ENCODE measurements around the gene CAVIN1.
"Not testable (repeated sequence)": the region's sequence is repeated elsewhere in the genome, so short reads cannot be mapped to it uniquely, and the experiment has no call there.

Gene CAVIN1

DNA sequence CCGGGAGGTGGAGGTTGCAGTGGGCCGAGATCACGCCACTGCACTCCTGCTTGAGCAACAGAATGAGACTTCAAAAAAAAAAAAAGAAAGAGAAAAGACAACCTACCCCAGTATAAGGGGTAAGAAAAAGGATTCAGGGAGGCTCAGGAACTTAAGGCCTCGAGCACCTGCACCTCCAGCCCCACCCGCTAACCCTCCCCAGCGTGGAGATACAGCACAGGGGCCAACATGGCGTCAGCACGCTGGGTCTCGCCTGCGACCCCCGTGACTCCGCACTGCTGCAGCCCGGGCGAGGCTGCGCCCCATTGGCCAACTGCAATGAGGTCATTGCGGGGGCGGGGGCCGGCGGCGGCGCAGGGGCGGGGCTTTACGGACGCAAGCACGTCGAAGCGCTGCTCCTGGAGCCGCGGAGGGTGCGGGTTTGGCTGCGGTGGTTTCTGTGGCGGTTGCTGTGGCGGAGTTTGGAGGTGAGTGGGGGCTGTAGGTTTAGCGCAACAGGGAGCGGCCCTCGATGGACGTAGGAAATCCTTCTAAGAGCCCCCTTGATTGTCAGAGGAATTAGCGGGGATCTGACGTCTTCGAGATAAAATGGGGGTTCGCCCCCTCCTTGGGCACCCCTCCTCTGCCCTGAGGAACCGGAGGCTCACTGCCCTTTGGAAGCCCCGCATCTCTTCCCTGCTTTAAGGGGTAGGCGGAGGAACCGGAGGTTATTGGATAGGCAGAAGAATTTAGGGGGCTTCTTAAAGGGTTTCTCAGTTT lies 35.6 kb upstream of the CAVIN1 start, which contains the start of gene ATP6V0A1:
Gene ATP6V0A1, plus strand, starts transcription at position 382 of the 759 bp plus-strand sequence. CDS start 2,017 bp downstream, outside the sequence.
- TF ChIP-seq, protein P1, sequence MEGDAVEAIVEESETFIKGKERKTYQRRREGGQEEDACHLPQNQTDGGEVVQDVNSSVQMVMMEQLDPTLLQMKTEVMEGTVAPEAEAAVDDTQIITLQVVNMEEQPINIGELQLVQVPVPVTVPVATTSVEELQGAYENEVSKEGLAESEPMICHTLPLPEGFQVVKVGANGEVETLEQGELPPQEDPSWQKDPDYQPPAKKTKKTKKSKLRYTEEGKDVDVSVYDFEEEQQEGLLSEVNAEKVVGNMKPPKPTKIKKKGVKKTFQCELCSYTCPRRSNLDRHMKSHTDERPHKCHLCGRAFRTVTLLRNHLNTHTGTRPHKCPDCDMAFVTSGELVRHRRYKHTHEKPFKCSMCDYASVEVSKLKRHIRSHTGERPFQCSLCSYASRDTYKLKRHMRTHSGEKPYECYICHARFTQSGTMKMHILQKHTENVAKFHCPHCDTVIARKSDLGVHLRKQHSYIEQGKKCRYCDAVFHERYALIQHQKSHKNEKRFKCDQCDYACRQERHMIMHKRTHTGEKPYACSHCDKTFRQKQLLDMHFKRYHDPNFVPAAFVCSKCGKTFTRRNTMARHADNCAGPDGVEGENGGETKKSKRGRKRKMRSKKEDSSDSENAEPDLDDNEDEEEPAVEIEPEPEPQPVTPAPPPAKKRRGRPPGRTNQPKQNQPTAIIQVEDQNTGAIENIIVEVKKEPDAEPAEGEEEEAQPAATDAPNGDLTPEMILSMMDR (IDR thresholded peaks at IDR 0.05): no peak
- peak; percentile 97 for DNase-seq (ENCODE audit: low spot score)
- peak within 1 kb of the TSS; percentile 97 to 98 for H3K27ac ChIP-seq
- H3K4me3 ChIP-seq: peak within 1 kb of the TSS; percentile 90

DNA sequence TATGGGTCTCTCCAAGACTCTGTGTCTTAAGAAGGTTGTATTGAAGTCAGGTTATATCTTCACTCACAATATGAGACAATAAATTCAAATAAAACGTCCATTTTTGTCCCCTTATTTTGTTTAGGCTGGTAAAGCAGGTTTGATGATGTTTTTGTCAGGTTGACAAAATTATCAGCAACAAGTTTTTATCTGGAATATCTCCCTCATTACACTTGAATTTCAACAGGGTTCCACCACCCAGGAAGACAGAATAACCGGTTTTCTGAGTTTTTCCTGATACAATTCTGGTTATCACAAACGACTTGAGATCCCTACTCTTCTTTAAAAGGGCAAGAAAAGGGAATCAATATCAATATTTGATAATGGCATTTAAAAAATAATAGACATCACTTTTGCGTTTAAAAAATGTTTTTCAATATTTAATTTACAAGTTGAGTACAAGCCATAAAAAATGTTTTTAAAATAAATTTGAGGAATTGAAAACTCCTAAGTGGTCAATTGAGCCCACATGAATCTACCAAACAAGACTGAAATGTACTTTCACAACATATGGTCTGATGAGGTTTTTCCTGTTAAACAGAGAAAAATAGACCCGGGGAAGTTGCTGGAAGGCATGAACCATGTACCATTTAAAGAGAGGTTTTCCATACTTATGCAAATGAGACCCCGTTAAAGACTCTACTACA lies 34.2 kb upstream of the CAVIN1 start:
- TF ChIP-seq, protein P1 (IDR thresholded peaks at IDR 0.05): no peak
- peak overlapping the region; percentile 61 to 74 for H3K27ac ChIP-seq
- no peak for DNase-seq (ENCODE audit: low spot score)
- H3K4me3 ChIP-seq: no peak overlapping the region

DNA sequence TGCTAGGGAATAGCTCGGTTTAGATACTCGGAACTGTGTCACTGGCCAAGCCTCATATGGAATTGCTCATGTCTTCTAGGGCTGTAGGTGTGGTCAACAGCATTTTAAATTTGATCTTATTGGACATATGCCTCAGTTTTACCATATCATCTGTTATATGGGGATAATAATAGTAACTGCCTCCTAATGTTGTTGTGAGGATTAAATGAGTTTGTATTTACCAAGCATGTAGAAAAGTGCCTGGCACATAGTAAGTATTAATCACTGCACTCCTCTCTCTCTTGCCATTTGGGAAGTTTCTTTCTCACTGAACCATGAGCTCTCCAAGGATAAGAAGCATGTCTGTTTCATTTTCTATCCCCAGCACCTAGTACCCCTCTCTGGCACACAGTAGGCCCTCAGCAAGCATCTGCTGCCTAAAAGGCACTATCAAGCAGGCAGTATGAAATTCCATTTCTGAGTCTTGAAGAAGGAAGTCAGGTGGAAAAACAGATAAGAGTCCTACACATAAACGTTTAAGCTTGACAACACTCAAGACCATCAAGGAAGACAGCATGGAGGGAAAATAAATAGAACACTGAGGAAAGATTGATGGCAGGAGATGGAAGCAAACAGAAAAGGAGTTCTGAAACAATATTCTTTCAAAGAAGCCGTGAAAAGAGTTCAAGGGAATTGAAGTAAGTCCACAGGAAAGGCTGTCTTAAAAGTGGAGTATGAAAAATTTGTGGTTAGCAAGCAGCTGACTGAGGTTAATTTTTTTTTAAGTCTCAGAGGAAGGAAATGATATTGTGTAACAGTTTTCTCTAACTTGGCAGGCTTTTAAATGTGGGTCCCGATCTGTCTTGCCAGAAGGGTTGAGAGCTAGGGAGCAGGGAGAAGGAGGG lies 33.4 kb upstream of the CAVIN1 start:
- peak overlapping the region; percentile 6 for H3K4me3 ChIP-seq
- H3K27ac ChIP-seq: peak overlapping the region; percentile 61 to 74
- no peak for DNase-seq (ENCODE audit: low spot score)
- TF ChIP-seq, protein P1 (IDR thresholded peaks at IDR 0.05): no peak

DNA sequence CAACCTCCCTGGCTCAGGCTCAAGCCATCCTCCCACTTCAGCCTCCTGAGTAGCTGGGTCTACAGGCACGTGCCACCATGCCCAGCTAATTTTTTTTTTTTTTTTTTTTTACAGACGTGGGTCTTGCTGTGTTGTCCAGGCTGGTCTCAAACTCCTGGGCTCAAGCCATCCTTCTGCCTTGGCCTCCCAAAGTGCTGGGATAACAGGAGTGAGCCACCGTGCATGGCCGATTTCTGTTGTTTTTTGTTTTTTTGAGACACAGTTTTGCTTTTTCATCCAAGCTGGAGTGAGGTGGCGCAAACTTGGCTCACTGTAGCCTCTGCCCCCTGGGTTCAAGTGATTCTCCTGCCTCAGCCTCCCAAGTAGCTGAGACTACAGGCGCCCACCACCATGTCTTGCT lies 31.9 kb upstream of the CAVIN1 start:
- not testable (repeated sequence) for DNase-seq (ENCODE audit: low spot score); H3K27ac ChIP-seq; H3K4me3 ChIP-seq

DNA sequence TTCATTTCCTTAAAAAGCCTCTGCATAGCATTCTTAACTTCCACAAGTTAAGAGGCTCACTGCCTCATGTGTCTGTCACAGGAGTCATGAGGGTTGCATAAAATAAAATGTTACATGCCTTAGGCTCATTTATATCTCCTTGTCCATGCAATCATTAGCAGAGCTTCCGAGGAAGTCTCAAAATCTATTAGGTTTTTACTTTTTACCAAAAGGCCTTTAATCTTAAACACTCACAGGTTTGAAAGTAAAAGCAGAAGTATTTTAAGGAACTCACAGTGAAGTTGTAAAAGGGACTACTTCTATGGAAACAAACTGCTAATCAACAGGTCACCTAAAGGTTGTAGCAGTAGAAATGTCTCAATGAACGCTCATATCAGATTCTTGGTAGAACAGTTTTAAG lies 30.4 kb upstream of the CAVIN1 start:
- no peak for DNase-seq (ENCODE audit: low spot score)
- TF ChIP-seq, protein P1 (IDR thresholded peaks at IDR 0.05): no peak
- H3K4me3 ChIP-seq: no peak overlapping the region
- no peak overlapping the region for H3K27ac ChIP-seq

DNA sequence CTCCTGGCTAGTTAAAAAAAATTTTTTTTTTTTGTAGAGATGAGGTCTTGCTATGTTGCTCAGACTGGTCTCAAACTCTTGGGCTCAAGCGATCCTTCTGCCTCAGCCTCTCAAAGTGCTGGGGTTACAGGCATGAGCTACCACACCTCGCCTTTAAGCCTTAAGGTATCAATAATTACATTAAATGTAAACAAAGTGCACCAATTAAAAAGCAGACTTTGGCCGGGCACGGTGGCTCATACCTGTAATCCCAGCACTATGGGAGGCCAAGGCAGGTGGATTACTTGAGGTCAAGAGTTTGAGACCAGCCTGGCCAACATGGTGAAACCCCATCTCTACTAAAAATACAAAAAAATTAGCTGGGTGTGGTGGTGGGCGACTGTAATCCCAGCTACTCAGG lies 28.2 kb upstream of the CAVIN1 start:
- H3K27ac ChIP-seq; H3K4me3 ChIP-seq; DNase-seq (ENCODE audit: low spot score): not testable (repeated sequence)

DNA sequence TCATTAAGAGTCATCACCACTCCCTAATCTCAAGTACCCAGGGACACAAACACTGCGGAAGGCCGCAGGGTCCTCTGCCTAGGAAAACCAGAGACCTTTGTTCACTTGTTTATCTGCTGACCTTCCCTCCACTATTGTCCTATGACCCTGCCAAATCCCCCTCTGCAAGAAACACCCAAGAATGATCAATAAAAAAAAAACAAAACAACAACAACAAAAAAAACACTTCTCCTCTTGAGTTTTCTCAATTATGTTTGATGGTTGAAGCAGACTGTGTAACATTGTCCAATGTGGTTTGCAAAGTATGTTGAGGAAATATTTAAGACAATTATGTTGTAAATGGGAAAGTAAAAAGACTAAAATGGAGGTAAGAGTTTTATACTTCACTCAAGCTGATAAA lies 26.8 kb upstream of the CAVIN1 start:
- H3K4me3 ChIP-seq; H3K27ac ChIP-seq; DNase-seq (ENCODE audit: low spot score): not testable (repeated sequence)

DNA sequence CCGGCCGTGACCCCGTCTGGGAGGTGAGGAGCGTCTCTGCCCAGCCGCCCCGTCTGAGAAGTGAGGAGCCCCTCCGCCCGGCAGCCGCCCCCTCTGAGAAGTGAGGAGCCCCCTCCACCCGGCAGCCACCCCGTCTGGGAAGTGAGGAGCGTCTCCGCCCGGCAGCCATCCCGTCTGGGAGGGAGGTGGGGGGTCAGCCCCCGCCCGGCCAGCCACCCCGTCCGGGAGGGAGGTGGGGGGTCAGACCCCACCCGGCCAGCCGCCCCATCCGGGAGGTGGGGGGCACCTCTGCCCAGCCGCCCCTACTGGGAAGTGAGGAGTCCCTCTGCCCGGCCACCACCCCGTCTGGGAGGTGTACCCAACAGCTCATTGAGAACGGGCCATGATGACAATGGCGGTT lies 26.1 kb upstream of the CAVIN1 start:
- DNase-seq (ENCODE audit: low spot score); H3K27ac ChIP-seq; H3K4me3 ChIP-seq: not testable (repeated sequence)

All from coronary artery (tissue), 2 donors.